HepG2 (cell line): ENCODE data around the gene COQ4. TPM values are rescaled to one million over a fixed set of nuclear protein-coding genes. Genes with fewer than 3 reads are reported as not detected.

ENCODE experiments used
- AHR ChIP-seq: IDR thresholded peaks from 2 replicates; pipeline ENCODE4 v1.6.1; 2018; ENCODE audit warnings: missing genetic modification reagents, missing compliant biosample characterization
- AKAP8 ChIP-seq: sonication (generic); formaldehyde crosslinking; IDR thresholded peaks from 2 replicates; pipeline ENCODE4 v1.5.1; 2020; ENCODE audit warnings: mild to moderate bottlenecking, missing genetic modification reagents
- ATF7-NPFF ChIP-seq: sonication (generic); formaldehyde crosslinking; IDR thresholded peaks from 2 replicates; pipeline ENCODE4 v1.8.1; 2023; ENCODE audit warnings: mild to moderate bottlenecking, low read depth, missing genetic modification reagents, moderate library complexity
- CAMTA2 ChIP-seq: sonication (generic); formaldehyde crosslinking; IDR thresholded peaks from 2 replicates; pipeline ENCODE4 v1.4.0; 2020; ENCODE audit warnings: mild to moderate bottlenecking, missing genetic modification reagents, borderline replicate concordance
- CHCHD3 ChIP-seq: sonication (generic); formaldehyde crosslinking; IDR thresholded peaks from 2 replicates; pipeline ENCODE4 v1.8.0; 2022; ENCODE audit warnings: mild to moderate bottlenecking, missing genetic modification reagents, moderate library complexity
- FOSL2 ChIP-seq: sonication (generic); formaldehyde crosslinking; IDR thresholded peaks from 2 replicates; pipeline ENCODE4 v1.4.0; 2020; ENCODE audit warnings: missing genetic modification reagents
- FOXA3 ChIP-seq: IDR thresholded peaks from 2 replicates; pipeline ENCODE4 v1.6.1; 2016; ENCODE audit warnings: missing genetic modification reagents, missing compliant biosample characterization
- GABPB1 ChIP-seq: IDR thresholded peaks from 2 replicates; pipeline ENCODE4 v1.6.1; 2016; ENCODE audit warnings: mild to moderate bottlenecking, missing genetic modification reagents, moderate library complexity, missing compliant biosample characterization
- GTF3A ChIP-seq: sonication (generic); formaldehyde crosslinking; conservative IDR thresholded peaks from 2 replicates; pipeline ENCODE4 v1.4.0; 2020; ENCODE audit warnings: mild to moderate bottlenecking, missing genetic modification reagents
- HNF4G ChIP-seq, 2 experiments: sonication (generic) in 1 of 2; formaldehyde crosslinking in 1 of 2; IDR thresholded peaks; 2 replicates each; pipeline versions ENCODE4 v1.4.0 to v1.6.1; 2011 to 2020; ENCODE audit warnings: borderline replicate concordance in 2 of 2, low read depth in 2 of 2, mild to moderate bottlenecking in 2 of 2, low read length in 1 of 2, missing genetic modification reagents in 1 of 2, moderate library complexity in 1 of 2
- IRF2 ChIP-seq: IDR thresholded peaks from 2 replicates; pipeline ENCODE4 v1.6.1; 2018; ENCODE audit warnings: missing genetic modification reagents, missing compliant biosample characterization
- NR2C2 ChIP-seq: sonication (generic); formaldehyde crosslinking; IDR thresholded peaks from 2 replicates; pipeline ENCODE4 v1.4.0; 2020; ENCODE audit warnings: missing genetic modification reagents, mild to moderate bottlenecking, moderate library complexity, borderline replicate concordance
- NR2F1 ChIP-seq, 2 experiments: fragments of 450-650 bp in 1 of 2; formaldehyde crosslinking in 1 of 2; IDR thresholded peaks; 2 replicates each; pipeline versions ENCODE4 v1.5.0 to v1.6.1; 2016 to 2020; ENCODE audit warnings: mild to moderate bottlenecking in 1 of 2, missing compliant biosample characterization in 1 of 2, missing genetic modification reagents in 1 of 2, moderate library complexity in 1 of 2
- PHF5A ChIP-seq: IDR thresholded peaks from one replicate; pipeline ENCODE4 v1.6.1; 2018; ENCODE audit warnings: low read depth, missing genetic modification reagents; ENCODE audit not compliant: unreplicated experiment
- SMAD1 ChIP-seq: sonication (generic); formaldehyde crosslinking; IDR thresholded peaks from 2 replicates; pipeline ENCODE4 v1.4.0; 2020; ENCODE audit warnings: missing genetic modification reagents, low read depth, mild to moderate bottlenecking, borderline replicate concordance
- SPEN ChIP-seq: sonication (generic); formaldehyde crosslinking; IDR thresholded peaks from 2 replicates; pipeline ENCODE4 v1.5.1; 2020; ENCODE audit warnings: low read depth, mild to moderate bottlenecking, missing genetic modification reagents
- STAG1 ChIP-seq: sonication (generic); formaldehyde crosslinking; IDR thresholded peaks from 2 replicates; pipeline ENCODE4 v1.4.0; 2020; ENCODE audit warnings: missing genetic modification reagents
- YY1 ChIP-seq: IDR thresholded peaks from 2 replicates; pipeline ENCODE4 v1.6.1; 2011; ENCODE audit warnings: low read length, low read depth, moderate library complexity, mild to moderate bottlenecking; ENCODE audit not compliant: insufficient read depth, insufficient replicate concordance
- ZNF350 ChIP-seq: sonication (generic); formaldehyde crosslinking; IDR thresholded peaks from 2 replicates; pipeline ENCODE4 v1.4.0; 2020; ENCODE audit warnings: mild to moderate bottlenecking, low read depth, missing genetic modification reagents, borderline replicate concordance
- ZNF619 ChIP-seq: sonication (generic); formaldehyde crosslinking; IDR thresholded peaks from 2 replicates; pipeline ENCODE4 v1.4.0; 2020; ENCODE audit warnings: mild to moderate bottlenecking, missing genetic modification reagents
- ZNF749 ChIP-seq: sonication (generic); formaldehyde crosslinking; IDR thresholded peaks from 2 replicates; pipeline ENCODE4 v1.8.0; 2022; ENCODE audit warnings: mild to moderate bottlenecking, missing genetic modification reagents, moderate library complexity, borderline replicate concordance
- polyA plus RNA-seq, 8 experiments: library from polyadenylated mRNA; depleted of rRNA in 3 of 8; stranded (reverse) in 7 of 8; unstranded in 1 of 8; fragments of >200 nt; fragmentation: Illumina TruSeq in 4 of 8; extraction: Trizol in 4 of 8; gene quantifications; 2 replicates each; pipeline versions ENCODE4 v1.2.1 to v1.2.3, GENCODE V29; 2011 to 2016; ENCODE audit warnings: low read depth in 4 of 8, missing spikeins in 1 of 8, mixed read lengths in 1 of 8; ENCODE audit not compliant: insufficient read depth in 1 of 8
- total RNA-seq, 5 experiments: library from RNA; depleted of rRNA; stranded (reverse); fragments of >200 nt; fragmentation: Illumina TruSeq; extraction: Trizol; gene quantifications; 2 replicates each; pipeline ENCODE4 v1.2.3, GENCODE V29; 2016; ENCODE audit warnings: low read depth in 1 of 5
- TF ChIP-seq, protein P1 (sequence below): sonication (generic); formaldehyde crosslinking; IDR thresholded peaks from 2 replicates; pipeline ENCODE4 v1.4.0; 2020; ENCODE audit warnings: missing genetic modification reagents
- TF ChIP-seq, protein P2 (sequence below): IDR thresholded peaks from 2 replicates; pipeline ENCODE4 v1.4.0; 2020; ENCODE audit warnings: mild to moderate bottlenecking, missing genetic modification reagents

The COQ4 gene
- total and polyA plus RNA-seq, 2 of the 13 experiments (the other 11 are each of a cell fraction or from before 2014, with no cell fraction given), result 26.1 to 36.0 TPM

DNA sequence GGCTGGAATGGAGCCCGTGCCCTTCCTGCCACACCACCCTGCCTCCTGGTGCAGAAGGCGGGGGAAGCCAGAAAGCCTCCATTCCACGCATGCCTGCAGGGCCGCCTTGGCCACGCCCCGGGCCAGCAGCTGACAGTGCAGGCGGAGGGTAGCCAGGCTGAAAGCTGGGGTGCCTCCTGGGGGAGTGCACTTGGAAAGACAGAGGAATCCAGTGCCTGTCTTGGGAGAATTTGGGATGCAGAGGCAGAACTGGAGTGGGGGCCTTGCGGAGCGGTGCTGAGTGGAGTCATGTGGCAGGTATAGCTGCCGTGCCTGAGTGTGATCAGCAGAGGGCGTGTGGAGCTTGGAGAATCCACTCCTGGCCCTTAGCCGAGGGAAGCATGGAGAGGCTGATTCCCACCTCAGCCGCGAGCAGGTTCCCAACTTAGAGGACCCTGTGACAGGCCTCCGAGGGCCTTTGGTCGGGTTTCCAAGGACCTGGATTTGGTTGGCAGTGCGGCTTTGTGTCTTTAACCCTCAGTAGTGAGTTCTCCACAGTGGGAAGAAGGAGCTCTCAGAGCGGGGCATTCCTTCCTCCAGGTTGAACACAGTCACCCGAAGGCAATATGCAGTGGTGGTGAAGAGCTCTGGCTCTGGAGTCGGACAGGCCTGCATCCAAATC is 39.5 kb downstream of the COQ4 start (continued):
- TF ChIP-seq, protein P1, sequence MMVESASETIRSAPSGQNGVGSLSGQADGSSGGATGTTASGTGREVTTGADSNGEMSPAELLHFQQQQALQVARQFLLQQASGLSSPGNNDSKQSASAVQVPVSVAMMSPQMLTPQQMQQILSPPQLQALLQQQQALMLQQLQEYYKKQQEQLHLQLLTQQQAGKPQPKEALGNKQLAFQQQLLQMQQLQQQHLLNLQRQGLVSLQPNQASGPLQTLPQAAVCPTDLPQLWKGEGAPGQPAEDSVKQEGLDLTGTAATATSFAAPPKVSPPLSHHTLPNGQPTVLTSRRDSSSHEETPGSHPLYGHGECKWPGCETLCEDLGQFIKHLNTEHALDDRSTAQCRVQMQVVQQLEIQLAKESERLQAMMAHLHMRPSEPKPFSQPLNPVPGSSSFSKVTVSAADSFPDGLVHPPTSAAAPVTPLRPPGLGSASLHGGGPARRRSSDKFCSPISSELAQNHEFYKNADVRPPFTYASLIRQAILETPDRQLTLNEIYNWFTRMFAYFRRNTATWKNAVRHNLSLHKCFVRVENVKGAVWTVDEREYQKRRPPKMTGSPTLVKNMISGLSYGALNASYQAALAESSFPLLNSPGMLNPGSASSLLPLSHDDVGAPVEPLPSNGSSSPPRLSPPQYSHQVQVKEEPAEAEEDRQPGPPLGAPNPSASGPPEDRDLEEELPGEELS (CRISPR knock-in tag), result 0 out of 2 replicates have a peak, but pooled peaks have one; percentile 7
- TF ChIP-seq FOSL2 (peak; percentile 43), GTF3A (no peak), ZNF749 (CRISPR knock-in tag) (0 out of 2 replicates have a peak, but pooled peaks have one; percentile 15), ZNF619 (CRISPR knock-in tag) (0 out of 2 replicates have a peak, but pooled peaks have one; percentile 50), SPEN (CRISPR knock-in tag) (0 out of 2 replicates have a peak, but pooled peaks have one; percentile 29), YY1 (peak; percentile 40), HNF4G (IDR thresholded peaks at IDR 0.05; ENCODE audit: borderline replicate concordance, low read depth, low read length) (no peak), HNF4G (CRISPR knock-in tag; IDR thresholded peaks at IDR 0.05; ENCODE audit: borderline replicate concordance, low read depth) (0 out of 2 replicates have a peak, but pooled peaks have one; percentile 24), AHR (0 out of 2 replicates have a peak, but pooled peaks have one; percentile 60), PHF5A (CRISPR knock-in tag) (peak; percentile 72), AKAP8 (CRISPR knock-in tag) (peak; percentile 24; the same call in 1 of the 2 replicates), GABPB1 (CRISPR knock-in tag) (peak; percentile 29; the same call in 1 of the 2 replicates), SMAD1 (CRISPR knock-in tag) (peak; percentile 37; the same call in 1 of the 2 replicates), NR2F1 (CRISPR knock-in tag; IDR thresholded peaks at IDR 0.05) (no peak), ATF7-NPFF (CRISPR knock-in tag) (0 out of 2 replicates have a peak, but pooled peaks have one; percentile 5), ZNF350 (CRISPR knock-in tag) (peak; percentile 63; the same call in 1 of the 2 replicates), NR2C2 (CRISPR knock-in tag) (0 out of 2 replicates have a peak, but pooled peaks have one; percentile 30), FOXA3 (CRISPR knock-in tag) (peak; percentile 28; the same call in 1 of the 2 replicates), STAG1 (CRISPR knock-in tag) (peak; percentile 95), CAMTA2 (CRISPR knock-in tag) (0 out of 2 replicates have a peak, but pooled peaks have one; percentile 54), CHCHD3 (CRISPR knock-in tag) (no peak), IRF2 (CRISPR knock-in tag) (peak; percentile 44)
- TF ChIP-seq, protein P2, sequence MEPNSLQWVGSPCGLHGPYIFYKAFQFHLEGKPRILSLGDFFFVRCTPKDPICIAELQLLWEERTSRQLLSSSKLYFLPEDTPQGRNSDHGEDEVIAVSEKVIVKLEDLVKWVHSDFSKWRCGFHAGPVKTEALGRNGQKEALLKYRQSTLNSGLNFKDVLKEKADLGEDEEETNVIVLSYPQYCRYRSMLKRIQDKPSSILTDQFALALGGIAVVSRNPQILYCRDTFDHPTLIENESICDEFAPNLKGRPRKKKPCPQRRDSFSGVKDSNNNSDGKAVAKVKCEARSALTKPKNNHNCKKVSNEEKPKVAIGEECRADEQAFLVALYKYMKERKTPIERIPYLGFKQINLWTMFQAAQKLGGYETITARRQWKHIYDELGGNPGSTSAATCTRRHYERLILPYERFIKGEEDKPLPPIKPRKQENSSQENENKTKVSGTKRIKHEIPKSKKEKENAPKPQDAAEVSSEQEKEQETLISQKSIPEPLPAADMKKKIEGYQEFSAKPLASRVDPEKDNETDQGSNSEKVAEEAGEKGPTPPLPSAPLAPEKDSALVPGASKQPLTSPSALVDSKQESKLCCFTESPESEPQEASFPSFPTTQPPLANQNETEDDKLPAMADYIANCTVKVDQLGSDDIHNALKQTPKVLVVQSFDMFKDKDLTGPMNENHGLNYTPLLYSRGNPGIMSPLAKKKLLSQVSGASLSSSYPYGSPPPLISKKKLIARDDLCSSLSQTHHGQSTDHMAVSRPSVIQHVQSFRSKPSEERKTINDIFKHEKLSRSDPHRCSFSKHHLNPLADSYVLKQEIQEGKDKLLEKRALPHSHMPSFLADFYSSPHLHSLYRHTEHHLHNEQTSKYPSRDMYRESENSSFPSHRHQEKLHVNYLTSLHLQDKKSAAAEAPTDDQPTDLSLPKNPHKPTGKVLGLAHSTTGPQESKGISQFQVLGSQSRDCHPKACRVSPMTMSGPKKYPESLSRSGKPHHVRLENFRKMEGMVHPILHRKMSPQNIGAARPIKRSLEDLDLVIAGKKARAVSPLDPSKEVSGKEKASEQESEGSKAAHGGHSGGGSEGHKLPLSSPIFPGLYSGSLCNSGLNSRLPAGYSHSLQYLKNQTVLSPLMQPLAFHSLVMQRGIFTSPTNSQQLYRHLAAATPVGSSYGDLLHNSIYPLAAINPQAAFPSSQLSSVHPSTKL (CRISPR knock-in tag), result 0 out of 2 replicates have a peak, but pooled peaks have one; percentile 12
